ENCODE data around the gene DEF6. TPM values are rescaled to one million over a fixed set of nuclear protein-coding genes. Genes with fewer than 3 reads are reported as not detected.

Gene DEF6
- total RNA-seq, 1 donor from 2014 or later = 79.9 TPM

GRCh38 chr6:35258336-35258735, 39.3 kb upstream of the DEF6 start:
- ChIA-PET POLR2A (interaction anchor here (0.6 to 1.7 kb wide), 8 partner anchors 8 to 1650 kb away, joined by 3 to 7 read pairs (median 3); partner anchors contain the start of gene FANCE), CTCF (interaction anchor here (0.7 to 1.5 kb wide), 4 partner anchors 13 to 831 kb away, joined by 3 to 5 read pairs (median 4); no protein-coding TSS in a partner anchor)
- peaks cover 43% of the 10 kb centered on the region for H3K4me1 Mint-ChIP-seq
- DNase-seq = no peak
- no peaks in the 10 kb centered on the region for H3K9me3 Mint-ChIP-seq
- peak overlapping the region; percentile 93 for H3K27ac Mint-ChIP-seq
- H3K4me3 Mint-ChIP-seq = peak overlapping the region; percentile 97
- intact Hi-C loops (cut with micrococcal nuclease) = loop anchor here (2.0 to 5.0 kb wide), 3 partner anchors 36 to 1688 kb away; partner anchors contain the start of gene HMGA1
- H3K36me3 Mint-ChIP-seq (ENCODE audit: low read depth) = peaks cover 6% of the 10 kb centered on the region
- no peak for TF ChIP-seq CTCF (IDR thresholded peaks at IDR 0.05)
- H3K27me3 Mint-ChIP-seq = no peaks in the 10 kb centered on the region
- ATAC-seq (ENCODE audit: low read depth) = no peak

- DNase-seq = no peak
- TF ChIP-seq CTCF (IDR thresholded peaks at IDR 0.05) = no peak
These were observed 38.8 kb upstream of the DEF6 start for GRCh38 chr6:35258858-35259193.

GRCh38 chr6:35259194-35259947, 38.2 kb upstream of the DEF6 start, which contains the start of gene ZNF76:
TSS of gene ZNF76 (plus strand) at chr6:35259735. CDS start at chr6:35281152, 21,417 bp downstream.
- peak within 1 kb of the TSS; percentile 97 for H3K4me3 Mint-ChIP-seq
- peak within 1 kb of the TSS; percentile 93 for H3K27ac Mint-ChIP-seq
- peaks cover 6% of the 10 kb centered on the region for H3K36me3 Mint-ChIP-seq (ENCODE audit: low read depth)
- H3K4me1 Mint-ChIP-seq = peaks cover 53% of the 10 kb centered on the region
- H3K27me3 Mint-ChIP-seq = no peaks in the 10 kb centered on the region
- POLR2A ChIA-PET = interaction anchor here (0.6 to 1.7 kb wide), 15 partner anchors 18 to 833 kb away, joined by 3 to 18 read pairs (median 4); partner anchors contain the start of genes ANKS1A, FANCE, RPS10 and SNRPC
- TF ChIP-seq CTCF (IDR thresholded peaks at IDR 0.05) = no peak
- peak; percentile 81 for ATAC-seq (ENCODE audit: low read depth)
- intact Hi-C loops (cut with micrococcal nuclease) = loop anchor here (1.0 to 5.0 kb wide), 4 partner anchors 35 to 1689 kb away; partner anchors contain the start of genes ANKS1A and HMGA1
- CTCF ChIA-PET = interaction anchor here (0.7 to 1.8 kb wide), 7 partner anchors 14 to 832 kb away, joined by 3 to 6 read pairs (median 3); no protein-coding TSS in a partner anchor
- no peaks in the 10 kb centered on the region for H3K9me3 Mint-ChIP-seq
- DNase-seq = peak; percentile 89

More at GRCh38 chr6:35258858-35259193, 38.8 kb upstream of the DEF6 start:
- intact Hi-C loops (cut with micrococcal nuclease) = loop anchor here (1.0 to 5.0 kb wide), 4 partner anchors 36 to 1688 kb away; partner anchors contain the start of genes ANKS1A and HMGA1
- ATAC-seq (ENCODE audit: low read depth) = peak; percentile 23
- CTCF ChIA-PET = interaction anchor here (0.7 to 1.8 kb wide), 7 partner anchors 14 to 831 kb away, joined by 3 to 6 read pairs (median 3); no protein-coding TSS in a partner anchor
- no peaks in the 10 kb centered on the region for H3K27me3 Mint-ChIP-seq
- H3K9me3 Mint-ChIP-seq = no peaks in the 10 kb centered on the region
- POLR2A ChIA-PET = interaction anchor here (0.6 to 1.7 kb wide), 15 partner anchors 18 to 833 kb away, joined by 3 to 18 read pairs (median 4); partner anchors contain the start of genes FANCE, RPS10 and SNRPC
- H3K27ac Mint-ChIP-seq = peak overlapping the region; percentile 93
- peak overlapping the region; percentile 97 for H3K4me3 Mint-ChIP-seq
- peaks cover 47% of the 10 kb centered on the region for H3K4me1 Mint-ChIP-seq
- peaks cover 6% of the 10 kb centered on the region for H3K36me3 Mint-ChIP-seq (ENCODE audit: low read depth)

DNA sequence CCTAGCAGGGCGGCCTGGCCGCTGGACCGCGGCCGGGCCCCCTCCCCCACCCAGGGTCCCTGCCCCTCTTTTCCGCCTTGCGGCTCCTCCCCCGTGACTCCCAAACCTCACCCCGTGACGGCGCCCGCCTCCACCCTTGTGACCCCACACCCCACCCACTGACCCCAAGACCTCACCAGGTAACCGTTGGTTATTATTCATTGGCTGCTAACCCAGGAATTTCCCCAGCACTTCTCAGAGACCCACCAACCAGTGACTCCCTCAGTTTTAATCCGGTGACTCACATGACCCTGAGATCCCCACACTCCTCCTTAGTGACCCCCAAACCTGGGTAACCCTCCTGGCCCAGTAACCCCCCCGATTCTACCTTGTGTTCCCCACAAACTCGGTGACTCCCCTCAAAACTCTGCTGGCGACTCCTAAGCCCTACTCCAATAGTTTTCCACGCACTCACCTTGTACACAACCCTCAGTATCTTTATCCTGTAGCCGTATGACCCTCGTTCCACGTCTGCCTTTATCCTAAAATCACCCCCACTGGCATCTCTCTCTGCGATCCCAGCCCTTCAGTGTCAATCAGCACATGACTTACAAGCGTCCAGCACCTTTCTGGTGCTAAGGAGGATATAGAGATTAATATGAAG, 37.5 kb upstream of the DEF6 start:
- H3K27me3 Mint-ChIP-seq = no peaks in the 10 kb centered on the region
- no peak for TF ChIP-seq CTCF (IDR thresholded peaks at IDR 0.05)
- peak; percentile 60 for ATAC-seq (ENCODE audit: low read depth)
- intact Hi-C loops (cut with micrococcal nuclease) = loop anchor here (1.0 to 5.0 kb wide), 4 partner anchors 35 to 1689 kb away; partner anchors contain the start of genes ANKS1A and HMGA1
- peaks cover 58% of the 10 kb centered on the region for H3K4me1 Mint-ChIP-seq
- CTCF ChIA-PET = interaction anchor here (1.0 to 1.8 kb wide), 4 partner anchors 37 to 324 kb away, joined by 3 to 6 read pairs (median 4); no protein-coding TSS in a partner anchor
- POLR2A ChIA-PET = interaction anchor here (0.9 to 1.7 kb wide), 10 partner anchors 19 to 834 kb away, joined by 3 to 18 read pairs (median 4); partner anchors contain the start of genes ANKS1A, FANCE, RPS10 and SNRPC
- DNase-seq = peak; percentile 68
- H3K9me3 Mint-ChIP-seq = no peaks in the 10 kb centered on the region
- H3K27ac Mint-ChIP-seq = peak overlapping the region; percentile 89
- H3K4me3 Mint-ChIP-seq = peak overlapping the region; percentile 97
- peaks cover 6% of the 10 kb centered on the region for H3K36me3 Mint-ChIP-seq (ENCODE audit: low read depth)
